Right atrium auricular region (tissue), 2 donors: ENCODE results near the gene AGBL4. TPM values are rescaled to one million over a fixed set of nuclear protein-coding genes. Genes with fewer than 3 reads are reported as not detected.

ENCODE experiments used
- DNase-seq: peaks from one replicate; pipeline ENCODE4 v3.0.0-alpha.2; 2019; ENCODE audit warnings: low spot score
- H3K27ac ChIP-seq, 2 donors: fragments of 200-600 bp; sonication (generic); 1 replicate in 1 of 2; 2 replicates in 1 of 2; pipeline ENCODE4 v1.5.1; 2016 to 2019
- H3K27me3 ChIP-seq, 2 donors: fragments of 200-600 bp; sonication (generic); one replicate each; pipeline versions ENCODE4 v1.5.1 to v1.6.0; 2017 to 2019
- H3K36me3 ChIP-seq: fragments of 200-600 bp; sonication (generic); one replicate; pipeline ENCODE4 v1.5.1; 2016
- H3K4me1 ChIP-seq, 2 donors: fragments of 200-600 bp; sonication (generic); one replicate each; pipeline versions ENCODE4 v1.5.1 to v1.6.0; 2017 to 2019
- H3K4me3 ChIP-seq, 2 donors: fragments of 200-600 bp; sonication (generic); 1 replicate in 1 of 2; 2 replicates in 1 of 2; pipeline ENCODE4 v1.5.1; 2017 to 2019; ENCODE audit warnings: mild to moderate bottlenecking in 1 of 2, moderate library complexity in 1 of 2
- H3K9me3 ChIP-seq, 2 donors: fragments of 200-600 bp; sonication (generic); one replicate each; pipeline ENCODE4 v1.5.1; 2019
- CTCF ChIP-seq, 2 donors: fragments of 200-600 bp; sonication (generic); IDR thresholded peaks; one replicate each; pipeline ENCODE4 v1.5.1; 2019; ENCODE audit warnings: antibody characterized with exemption in 2 of 2
- total RNA-seq, 2 donors: library from RNA; depleted of rRNA; stranded (reverse); fragments of >200 nt; gene quantifications; one replicate each; pipeline ENCODE4 v1.1.0, GENCODE V29; 2016

The AGBL4 gene
- total RNA-seq, 2 donors from 2014 or later = 0.94 to 1.7 TPM

- Histone ChIP-seq H3K27ac (peak overlapping the region; percentile 0 to 68), H3K36me3 (no peaks in the 10 kb centered on the region), H3K27me3 (no peaks in the 10 kb centered on the region), H3K4me3 (no peak overlapping the region), H3K9me3 (no peaks in the 10 kb centered on the region), H3K4me1 (no peaks in the 10 kb centered on the region)
- TF ChIP-seq CTCF (IDR thresholded peaks at IDR 0.05) = peak in 1 of 2 donors; percentile 30
- DNase-seq = no peak
These were observed 1452.3 kb downstream of the AGBL4 start for GRCh38 chr1:48571303-48571987.

GRCh38 chr1:48570568-48570967 is 1453.2 kb downstream of the AGBL4 start:
- Histone ChIP-seq H3K27ac (peak overlapping the region in 1 of 2 donors; percentile 68), H3K4me3 (no peak overlapping the region), H3K27me3 (no peaks in the 10 kb centered on the region), H3K9me3 (no peaks in the 10 kb centered on the region), H3K4me1 (no peaks in the 10 kb centered on the region), H3K36me3 (no peaks in the 10 kb centered on the region)
- TF ChIP-seq CTCF (IDR thresholded peaks at IDR 0.05) = no peak
- DNase-seq = no peak

GRCh38 chr1:48568501-48568900 is 1455.3 kb downstream of the AGBL4 start:
- no peak for DNase-seq
- H3K4me1 ChIP-seq = no peaks in the 10 kb centered on the region
- no peaks in the 10 kb centered on the region for H3K27me3 ChIP-seq
- H3K36me3 ChIP-seq = no peaks in the 10 kb centered on the region
- no peak overlapping the region for H3K27ac ChIP-seq
- no peak overlapping the region for H3K4me3 ChIP-seq
- no peaks in the 10 kb centered on the region for H3K9me3 ChIP-seq
- no peak for TF ChIP-seq CTCF (IDR thresholded peaks at IDR 0.05)

- DNase-seq = no peak
- no peaks in the 10 kb centered on the region for H3K4me1 ChIP-seq
- no peak for TF ChIP-seq CTCF (IDR thresholded peaks at IDR 0.05)
- H3K9me3 ChIP-seq = no peaks in the 10 kb centered on the region
- H3K27ac ChIP-seq = no peak overlapping the region
- H3K4me3 ChIP-seq = no peak overlapping the region
- H3K27me3 ChIP-seq = no peaks in the 10 kb centered on the region
- H3K36me3 ChIP-seq = no peaks in the 10 kb centered on the region
These were observed 1457.3 kb downstream of the AGBL4 start for GRCh38 chr1:48566492-48566891.

GRCh38 chr1:48563021-48563420 is 1460.7 kb downstream of the AGBL4 start:
- Histone ChIP-seq H3K4me3 (no peak overlapping the region), H3K27me3 (no peaks in the 10 kb centered on the region), H3K4me1 (no peaks in the 10 kb centered on the region), H3K27ac (no peak overlapping the region), H3K36me3 (no peaks in the 10 kb centered on the region), H3K9me3 (no peaks in the 10 kb centered on the region)
- no peak for DNase-seq
- no peak for TF ChIP-seq CTCF (IDR thresholded peaks at IDR 0.05)

- TF ChIP-seq CTCF (IDR thresholded peaks at IDR 0.05) = no peak
- H3K27ac ChIP-seq = no peak overlapping the region
- no peak for DNase-seq
- H3K4me3 ChIP-seq = no peak overlapping the region
- H3K4me1 ChIP-seq = no peaks in the 10 kb centered on the region
- H3K27me3 ChIP-seq = no peaks in the 10 kb centered on the region
- H3K36me3 ChIP-seq = no peaks in the 10 kb centered on the region
- H3K9me3 ChIP-seq = no peaks in the 10 kb centered on the region
These were observed 1462.3 kb downstream of the AGBL4 start for GRCh38 chr1:48561444-48561843.
